Measurements from ENCODE around the gene OAS3.

GRCh38 chr12:112964915-112965314 is 26.6 kb downstream of the OAS3 start:
- TF ChIP-seq E2F4 (CRISPR knock-in tag; IDR thresholded peaks at IDR 0.05; ENCODE audit: borderline replicate concordance, low read depth) (no peak), CTCF (IDR thresholded peaks at IDR 0.05) (no peak)
- TF ChIP-seq, protein P1, sequence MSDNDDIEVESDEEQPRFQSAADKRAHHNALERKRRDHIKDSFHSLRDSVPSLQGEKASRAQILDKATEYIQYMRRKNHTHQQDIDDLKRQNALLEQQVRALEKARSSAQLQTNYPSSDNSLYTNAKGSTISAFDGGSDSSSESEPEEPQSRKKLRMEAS (CRISPR knock-in tag; IDR thresholded peaks at IDR 0.05) = no peak

Data from WTC11 (cell line).